Measurements from ENCODE around the gene GRHL1. TPM values are rescaled to one million over a fixed set of nuclear protein-coding genes. Genes with fewer than 3 reads are reported as not detected.

The GRHL1 gene
- total and polyA plus RNA-seq, 2 of the 8 experiments (the other 6 are each of a cell fraction or from before 2014, with no cell fraction given), result 1.3 to 3.6 TPM

GRCh38 chr2:10043906-10044601 is 92.6 kb downstream of the GRHL1 start (continued):
- TF ChIP-seq RNF2 (IDR thresholded peaks at IDR 0.05; ENCODE audit: borderline replicate concordance, low read depth, low read length, missing control alignments, poor library complexity, severe bottlenecking), result no peak
- TF ChIP-seq EZH2 (IDR thresholded peaks at IDR 0.05; ENCODE audit: low read depth, low read length, severe bottlenecking), result no peak
- no peak for TF ChIP-seq CBX8 (IDR thresholded peaks at IDR 0.05; ENCODE audit: borderline replicate concordance, low read depth, low read length)

All from H1 (cell line).